HG03135 (cell line): Measurements from ENCODE around the gene TANK.

Source experiments
- ATAC-seq: cut with Tn5 transposase; IDR thresholded peaks from one replicate; pipeline ENCODE4 v1.9.1; 2021; ENCODE audit warnings: mild to moderate bottlenecking, moderate library complexity; ENCODE audit not compliant: unreplicated experiment

TANK gene

DNA sequence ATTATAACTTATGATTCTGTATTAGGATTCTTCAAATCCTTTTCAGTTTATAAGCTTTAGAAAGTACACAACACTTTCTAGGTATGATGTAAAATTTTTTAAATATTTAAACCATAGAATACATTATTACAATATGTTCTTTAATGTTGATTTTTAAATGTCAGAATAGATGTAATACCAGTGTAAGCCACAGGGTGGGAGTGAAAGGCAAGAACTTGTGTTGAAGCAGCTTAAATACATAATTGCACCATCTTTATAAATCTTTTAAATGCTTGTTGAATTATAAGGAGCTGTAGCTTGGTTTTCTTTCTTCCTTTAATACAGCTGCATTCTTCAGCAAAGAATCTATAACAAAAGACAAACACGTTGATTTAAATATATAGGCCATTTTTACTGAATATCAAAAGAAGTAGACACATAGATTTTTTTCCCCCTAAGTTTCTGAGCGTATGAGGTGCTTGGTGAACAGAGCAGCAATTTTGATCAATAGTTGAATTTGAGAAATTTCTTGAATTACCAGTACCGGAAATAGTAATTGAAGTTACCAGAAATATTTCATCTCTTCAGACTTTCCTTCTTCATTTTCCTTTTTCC lies 63.0 kb downstream of the TANK start:
- ATAC-seq = peak; percentile 67

DNA sequence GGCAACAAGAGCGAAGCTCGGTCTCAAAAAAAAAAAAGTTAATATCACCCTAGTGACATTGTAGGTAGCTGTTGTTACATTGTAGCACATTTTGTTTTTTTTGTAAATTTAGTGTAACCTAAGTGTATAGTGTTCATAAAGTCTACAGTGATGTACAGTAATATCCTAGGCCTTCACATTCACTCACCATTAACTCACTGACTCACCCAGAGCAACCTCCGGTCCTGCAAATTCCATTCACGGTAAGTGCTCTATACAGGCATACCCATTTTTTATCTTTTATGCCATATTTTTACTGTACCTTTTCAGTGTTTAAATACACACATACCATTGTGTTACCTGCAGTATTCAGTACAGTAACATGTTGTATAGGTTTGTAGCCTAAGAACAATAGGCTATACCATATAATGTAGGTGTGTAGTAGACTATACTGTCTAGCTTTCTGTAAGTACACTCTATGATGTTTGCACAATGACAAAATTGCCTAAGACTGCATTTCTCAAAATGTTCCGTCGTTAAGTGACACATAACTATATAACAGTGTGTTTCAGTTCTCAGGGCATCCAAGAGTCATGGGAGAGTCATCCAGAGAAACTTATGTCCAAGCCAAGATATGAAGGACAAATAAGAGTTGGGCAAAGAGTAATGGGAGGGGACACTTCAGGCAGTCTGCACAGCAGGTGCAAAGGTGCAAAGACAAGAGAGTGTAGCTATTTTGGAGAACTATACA lies 68.4 kb downstream of the TANK start:
- no peak for ATAC-seq

- ATAC-seq = no peak
Measured at GRCh38 chr2:161230959-161231358, 70.7 kb downstream of the TANK start.

- ATAC-seq = no peak
Measured at GRCh38 chr2:161232571-161232970, 72.3 kb downstream of the TANK start.

DNA sequence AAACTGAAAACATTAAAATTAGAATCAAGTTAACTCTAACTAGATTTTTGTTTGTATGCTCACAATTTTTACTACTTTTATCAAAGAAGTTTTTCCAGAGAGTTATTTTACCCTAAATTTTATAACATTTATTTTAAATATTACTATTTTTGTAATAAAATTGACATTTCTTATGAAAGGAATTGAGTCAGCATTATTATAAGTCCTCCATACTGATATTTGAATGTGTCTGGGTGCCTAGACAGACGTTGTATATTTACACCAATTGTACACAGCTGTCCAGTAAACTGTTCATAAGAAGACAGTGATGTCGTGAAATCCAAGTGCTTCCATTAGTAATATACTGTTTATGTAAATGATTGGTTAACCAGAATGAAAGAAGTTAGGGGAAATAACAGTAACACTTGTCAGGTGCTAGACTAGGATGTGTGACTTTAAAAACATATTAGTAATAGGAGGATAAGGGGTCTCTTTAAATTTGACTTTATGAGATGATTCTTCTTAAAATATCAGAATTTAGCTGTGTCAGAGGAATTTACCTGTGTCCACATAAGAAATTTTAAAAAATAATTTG lies 73.7 kb downstream of the TANK start:
- ATAC-seq = peak; percentile 40

GRCh38 chr2:161234627-161235026 lies 74.4 kb downstream of the TANK start:
- ATAC-seq = no peak

DNA sequence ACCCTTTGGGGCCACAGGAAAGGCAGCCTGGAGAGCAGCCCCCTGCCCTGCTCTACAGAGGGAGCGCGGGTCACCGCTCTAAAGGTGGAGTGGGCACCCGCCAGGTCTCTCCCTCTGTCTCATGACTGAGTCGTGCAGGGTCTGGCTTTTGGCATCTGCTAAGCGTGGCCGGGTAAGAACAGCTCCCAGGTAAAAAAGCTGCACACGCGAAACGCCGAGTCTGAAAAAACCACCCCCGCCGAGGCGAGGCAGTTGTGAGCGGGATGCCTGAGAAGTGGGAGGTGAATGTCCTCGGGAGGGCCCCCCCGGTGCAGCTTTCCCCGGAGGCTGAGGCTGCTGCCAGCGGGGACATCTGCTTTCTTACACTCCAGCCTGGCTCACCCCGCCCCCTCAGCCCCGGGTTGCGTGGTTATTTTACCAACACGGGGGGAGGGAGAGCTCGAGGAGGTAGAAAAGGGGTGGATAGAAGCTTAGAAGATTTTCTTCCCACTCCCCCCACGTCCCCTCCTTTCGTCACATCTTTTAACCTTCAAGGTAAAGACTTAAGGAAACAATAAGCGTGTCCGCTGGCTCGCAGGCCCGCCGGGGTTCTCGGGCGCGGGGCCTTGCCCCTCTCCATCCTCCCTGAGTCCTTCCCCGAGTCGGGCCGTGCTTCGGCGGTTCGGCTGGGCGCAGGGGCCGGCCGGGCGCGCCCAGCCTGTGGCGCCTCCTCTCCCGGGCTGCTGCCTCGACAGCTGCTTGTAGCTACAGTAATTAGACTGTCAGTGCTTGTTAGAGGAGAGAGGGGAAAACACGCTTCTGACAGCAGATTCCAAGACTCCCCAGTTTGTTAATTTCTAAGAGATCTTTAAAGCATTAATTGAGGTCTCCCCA lies 77.4 kb downstream of the TANK start:
- ATAC-seq = peak; percentile 44

DNA sequence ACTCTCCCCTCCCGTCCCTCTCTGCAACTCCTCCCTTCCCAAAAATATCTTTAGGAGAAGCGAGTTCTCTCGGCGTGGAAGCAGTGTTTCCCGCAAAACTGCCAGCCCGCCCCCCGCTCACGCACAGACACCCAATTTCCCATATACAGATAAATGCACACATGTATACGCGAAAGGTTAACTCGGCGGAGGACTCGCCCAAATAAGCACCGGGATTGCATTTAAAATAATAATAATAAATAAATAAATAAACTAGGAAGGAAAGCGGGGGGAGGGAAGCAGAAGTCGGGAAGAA lies 78.0 kb downstream of the TANK start:
- no peak for ATAC-seq

GRCh38 chr2:161238560-161239325 lies 78.5 kb downstream of the TANK start:
- ATAC-seq = peak; percentile 40

- no peak for ATAC-seq
Measured at GRCh38 chr2:161239326-161240109, 79.3 kb downstream of the TANK start.

DNA sequence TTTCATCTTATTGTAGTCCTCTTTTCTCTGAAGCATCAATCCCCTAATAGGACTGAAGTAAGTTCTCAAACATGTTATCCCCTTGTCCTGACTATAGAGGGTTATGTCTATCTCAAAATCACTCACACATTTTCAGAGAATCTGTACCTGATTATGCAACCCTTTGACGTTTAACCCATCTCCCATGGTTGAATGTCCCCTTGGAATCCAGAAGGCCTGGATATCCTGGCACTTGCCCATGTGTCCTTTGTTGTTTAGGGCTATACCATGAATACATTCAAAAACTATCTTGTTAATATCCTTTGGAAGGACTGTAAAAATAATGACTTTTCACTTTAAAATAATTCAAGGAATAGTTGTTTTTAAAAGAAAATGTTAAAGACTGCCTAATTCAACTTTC lies 81.7 kb downstream of the TANK start:
- ATAC-seq = no peak

DNA sequence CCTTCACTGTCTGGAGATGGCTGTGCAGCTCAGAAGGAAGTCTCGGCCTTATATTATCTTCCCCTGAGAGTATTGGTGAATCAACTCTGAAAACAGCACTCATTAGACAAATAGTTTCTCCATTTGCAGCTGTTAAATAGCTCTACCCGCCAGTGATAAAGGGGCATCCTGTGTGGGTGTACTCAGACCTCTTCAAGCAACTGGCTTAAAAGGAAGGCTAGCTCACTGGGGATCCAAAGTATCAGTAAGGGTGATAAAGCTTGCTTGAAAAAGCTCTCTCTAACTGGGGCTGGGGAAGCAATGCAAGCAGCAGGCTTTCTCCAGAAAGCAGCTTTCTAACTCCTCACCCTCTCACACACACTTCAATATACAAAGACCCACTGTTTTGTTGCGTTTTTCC lies 83.1 kb downstream of the TANK start:
- ATAC-seq = no peak

DNA sequence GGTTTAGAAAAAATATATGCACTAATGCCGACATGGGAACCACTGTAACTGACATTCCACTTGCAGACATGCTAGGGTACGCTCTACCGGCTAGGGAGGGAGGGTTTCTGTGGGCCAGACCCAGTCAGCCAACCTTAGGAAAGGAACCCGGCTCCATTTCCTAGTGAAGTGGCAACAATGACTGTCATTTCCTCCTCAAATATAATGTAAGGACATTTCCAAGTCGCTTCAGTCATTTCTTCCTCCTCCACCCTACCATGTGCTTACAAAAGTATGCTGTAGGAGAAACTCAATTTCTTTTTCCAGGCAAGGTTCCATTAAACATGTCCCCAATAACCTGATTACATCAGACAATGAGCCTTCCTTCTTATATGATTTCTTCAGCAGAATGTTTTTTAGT lies 83.7 kb downstream of the TANK start:
- no peak for ATAC-seq

- ATAC-seq = peak; percentile 87
Measured at GRCh38 chr2:161244387-161245260, 84.4 kb downstream of the TANK start.

DNA sequence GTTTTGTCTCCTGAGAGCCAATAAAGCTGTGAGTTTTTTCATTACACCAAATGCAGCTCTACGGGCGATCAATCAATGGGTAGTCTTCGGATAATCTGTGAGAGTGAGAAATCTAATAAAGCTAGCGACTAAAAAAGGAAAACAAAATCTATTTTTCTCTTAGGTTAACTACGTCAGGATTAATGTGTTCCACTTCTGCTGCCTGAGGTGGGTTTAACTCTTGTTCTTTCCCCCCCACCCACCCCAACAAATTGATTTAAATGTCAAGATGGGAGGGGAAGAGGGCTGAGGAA lies 85.0 kb downstream of the TANK start:
- no peak for ATAC-seq

DNA sequence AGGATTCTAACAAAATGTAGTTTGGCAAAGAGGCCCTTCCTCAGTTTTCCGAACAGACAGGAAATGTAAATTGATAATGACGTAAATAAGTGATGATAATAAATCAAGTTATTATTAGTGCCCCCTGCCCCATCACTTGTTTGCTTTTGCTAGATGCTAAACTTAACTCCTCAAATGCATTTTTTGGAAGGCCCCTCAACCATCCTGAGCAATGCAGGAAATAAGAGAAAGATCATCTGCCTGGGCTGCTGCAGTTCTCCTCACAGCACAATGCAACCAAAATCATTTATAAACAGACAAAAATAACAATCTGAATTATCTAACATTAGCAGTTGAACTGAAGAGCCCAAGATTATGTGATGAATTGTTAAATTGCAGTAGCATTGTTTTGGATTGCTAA lies 85.4 kb downstream of the TANK start:
- ATAC-seq = no peak

DNA sequence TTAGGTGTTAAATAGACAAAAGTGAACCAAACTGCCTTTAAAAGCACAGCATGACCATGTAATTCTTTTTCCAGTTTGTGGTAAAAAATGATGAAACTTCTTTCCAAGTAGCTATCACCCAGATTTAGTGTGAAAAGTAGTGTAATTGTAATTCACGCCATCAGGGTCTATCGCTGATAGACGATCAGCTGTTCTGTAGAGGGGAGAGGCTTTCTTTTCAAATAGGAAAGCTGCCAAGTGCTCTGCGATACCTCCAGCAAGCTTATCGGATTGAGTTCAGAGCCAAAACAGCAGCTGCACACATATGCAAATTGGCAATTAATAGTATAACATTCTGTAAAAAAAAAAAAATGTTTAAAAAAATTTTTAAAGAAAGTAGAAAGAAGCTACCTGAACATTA lies 86.1 kb downstream of the TANK start:
- no peak for ATAC-seq

- ATAC-seq = peak; percentile 65
Measured at GRCh38 chr2:161250864-161251436, 90.7 kb downstream of the TANK start.
